Effector memory CD4-positive, alpha-beta T cell (primary cell): ENCODE results near the gene KDM1A.

Experiments used
- DNase-seq, 3 donors: peaks; one replicate each; pipeline ENCODE4 v3.0.0-alpha.2; 2020
- H3K27ac ChIP-seq: 2 replicates; pipeline ENCODE4 v1.7.0; 2013; ENCODE audit warnings: mild to moderate bottlenecking, low read length, moderate library complexity; ENCODE audit not compliant: insufficient read depth, poor library complexity, severe bottlenecking
- H3K27me3 ChIP-seq: replicated peaks from 2 replicates; pipeline ENCODE4 v1.7.0; 2013; ENCODE audit warnings: mild to moderate bottlenecking, low read length; ENCODE audit not compliant: insufficient read depth, control insufficient read depth, poor library complexity, severe bottlenecking
- H3K36me3 ChIP-seq: 2 replicates; pipeline ENCODE4 v1.7.0; 2013; ENCODE audit warnings: mild to moderate bottlenecking, low read length, moderate library complexity; ENCODE audit not compliant: control insufficient read depth, insufficient read depth
- H3K4me1 ChIP-seq: 2 replicates; pipeline ENCODE4 v1.7.0; 2013; ENCODE audit warnings: low read length, mild to moderate bottlenecking; ENCODE audit not compliant: control insufficient read depth, insufficient read depth, poor library complexity, severe bottlenecking
- H3K4me3 ChIP-seq: 2 replicates; pipeline ENCODE4 v1.7.0; 2013; ENCODE audit warnings: low read length, low read depth, mild to moderate bottlenecking; ENCODE audit not compliant: insufficient read depth, poor library complexity, severe bottlenecking
- H3K9me3 ChIP-seq: 2 replicates; pipeline ENCODE4 v1.7.0; 2013; ENCODE audit warnings: mild to moderate bottlenecking, low read length, moderate library complexity; ENCODE audit not compliant: control insufficient read depth

KDM1A gene

GRCh38 chr1:23062271-23062670 is 43.0 kb downstream of the KDM1A start:
- H3K4me3 ChIP-seq = no peak overlapping the region
- H3K27ac ChIP-seq = no peak overlapping the region
- DNase-seq = no peak
- no peaks in the 10 kb centered on the region for H3K9me3 ChIP-seq
- no peaks in the 10 kb centered on the region for H3K4me1 ChIP-seq
- no peaks in the 10 kb centered on the region for H3K27me3 ChIP-seq
- H3K36me3 ChIP-seq = peaks cover 32% of the 10 kb centered on the region

- Histone ChIP-seq H3K4me1 (no peaks in the 10 kb centered on the region), H3K27ac (no peak overlapping the region), H3K27me3 (no peaks in the 10 kb centered on the region), H3K36me3 (peaks cover 40% of the 10 kb centered on the region), H3K9me3 (no peaks in the 10 kb centered on the region), H3K4me3 (no peak overlapping the region)
- no peak for DNase-seq
Measured at GRCh38 chr1:23065385-23065784, 46.1 kb downstream of the KDM1A start.

- H3K27ac ChIP-seq = no peak overlapping the region
- no peak for DNase-seq
- no peaks in the 10 kb centered on the region for H3K9me3 ChIP-seq
- H3K4me1 ChIP-seq = no peaks in the 10 kb centered on the region
- no peaks in the 10 kb centered on the region for H3K27me3 ChIP-seq
- peaks cover 42% of the 10 kb centered on the region for H3K36me3 ChIP-seq
- H3K4me3 ChIP-seq = no peak overlapping the region
Measured at GRCh38 chr1:23066075-23066474, 46.8 kb downstream of the KDM1A start.

- Histone ChIP-seq H3K27ac (no peak overlapping the region), H3K4me1 (no peaks in the 10 kb centered on the region), H3K36me3 (peaks cover 47% of the 10 kb centered on the region), H3K27me3 (no peaks in the 10 kb centered on the region), H3K4me3 (no peak overlapping the region), H3K9me3 (no peaks in the 10 kb centered on the region)
- DNase-seq = no peak
Measured at GRCh38 chr1:23069149-23069548, 49.9 kb downstream of the KDM1A start.

- H3K27ac ChIP-seq = no peak overlapping the region
- peaks cover 42% of the 10 kb centered on the region for H3K36me3 ChIP-seq
- H3K27me3 ChIP-seq = no peaks in the 10 kb centered on the region
- no peak overlapping the region for H3K4me3 ChIP-seq
- H3K4me1 ChIP-seq = no peaks in the 10 kb centered on the region
- H3K9me3 ChIP-seq = no peaks in the 10 kb centered on the region
- no peak for DNase-seq
Measured at GRCh38 chr1:23069675-23070074, 50.4 kb downstream of the KDM1A start.

- Histone ChIP-seq H3K36me3 (peaks cover 46% of the 10 kb centered on the region), H3K27ac (no peak overlapping the region), H3K4me3 (no peak overlapping the region), H3K4me1 (no peaks in the 10 kb centered on the region), H3K27me3 (no peaks in the 10 kb centered on the region), H3K9me3 (no peaks in the 10 kb centered on the region)
- DNase-seq = no peak
Measured at GRCh38 chr1:23074012-23074411, 54.7 kb downstream of the KDM1A start.

- H3K4me1 ChIP-seq = no peaks in the 10 kb centered on the region
- H3K9me3 ChIP-seq = no peaks in the 10 kb centered on the region
- no peak overlapping the region for H3K27ac ChIP-seq
- H3K4me3 ChIP-seq = no peak overlapping the region
- DNase-seq = no peak
- H3K27me3 ChIP-seq = no peaks in the 10 kb centered on the region
- peaks cover 54% of the 10 kb centered on the region for H3K36me3 ChIP-seq
Measured at GRCh38 chr1:23079025-23079424, 59.8 kb downstream of the KDM1A start.

GRCh38 chr1:23080885-23081284 is 61.6 kb downstream of the KDM1A start:
- H3K27me3 ChIP-seq = no peaks in the 10 kb centered on the region
- no peak overlapping the region for H3K4me3 ChIP-seq
- H3K36me3 ChIP-seq = peaks cover 70% of the 10 kb centered on the region
- no peak for DNase-seq
- no peaks in the 10 kb centered on the region for H3K9me3 ChIP-seq
- H3K4me1 ChIP-seq = no peaks in the 10 kb centered on the region
- H3K27ac ChIP-seq = no peak overlapping the region

GRCh38 chr1:23081376-23081775 is 62.1 kb downstream of the KDM1A start:
- Histone ChIP-seq H3K9me3 (no peaks in the 10 kb centered on the region), H3K27me3 (no peaks in the 10 kb centered on the region), H3K27ac (no peak overlapping the region), H3K4me1 (no peaks in the 10 kb centered on the region), H3K36me3 (peaks cover 74% of the 10 kb centered on the region), H3K4me3 (no peak overlapping the region)
- no peak for DNase-seq

GRCh38 chr1:23083714-23084480 is 64.6 kb downstream of the KDM1A start:
- Histone ChIP-seq H3K27me3 (no peaks in the 10 kb centered on the region), H3K4me3 (no peak overlapping the region), H3K27ac (no peak overlapping the region), H3K4me1 (no peaks in the 10 kb centered on the region), H3K9me3 (no peaks in the 10 kb centered on the region), H3K36me3 (peaks cover 75% of the 10 kb centered on the region)
- DNase-seq = no peak
